H1 (cell line): ENCODE results near the gene LRP5. TPM values are rescaled to one million over a fixed set of nuclear protein-coding genes. Genes with fewer than 3 reads are reported as not detected.

Experiments used
- CTCF ChIA-PET: fragments of 300-600 bp; sonication (Branson Sonifier 250); formaldehyde crosslinking; loops from one replicate; lab custom pipeline; 2021; ENCODE audit not compliant: partially characterized antibody; lab: Charles Lee
- POLR2A ChIA-PET: fragments of 300-600 bp; sonication (Branson Sonifier 250); formaldehyde crosslinking; loops from one replicate; lab custom pipeline; 2021; ENCODE audit warnings: inconsistent platforms; ENCODE audit not compliant: partially characterized antibody; lab: Charles Lee
- DNase-seq, 2 experiments: peaks; one replicate each; pipeline versions ENCODE4 v3.0.0 to v3.0.0-alpha.2; 2010 to 2022; ENCODE audit warnings: low spot score in 2 of 2, low read depth in 1 of 2, mixed read lengths in 1 of 2
- FAIRE-seq: peaks from 2 replicates; lab custom pipeline; 2011; peaks lifted over from hg19 to GRCh38; lab: Jason Lieb, UNC
- H2AFZ ChIP-seq: 2 replicates; pipeline ENCODE4 v1.8.1; 2012; ENCODE audit warnings: low read length, inconsistent platforms
- H2AK5ac ChIP-seq: 2 replicates; pipeline ENCODE4 v1.6.1; 2013; ENCODE audit warnings: low read depth, low read length
- H2BK120ac ChIP-seq: replicated peaks from 2 replicates; pipeline ENCODE3; 2013; ENCODE audit warnings: low read depth, low read length, inconsistent platforms
- H2BK12ac ChIP-seq: 2 replicates; pipeline ENCODE4 v1.6.1; 2013; ENCODE audit warnings: low read depth, low read length
- H2BK15ac ChIP-seq: 2 replicates; pipeline ENCODE4 v1.6.1; 2013; ENCODE audit warnings: low read length
- H2BK20ac ChIP-seq: 2 replicates; pipeline ENCODE4 v1.6.1; 2013; ENCODE audit warnings: low read length
- H2BK5ac ChIP-seq: 2 replicates; pipeline ENCODE4 v1.6.1; 2013; ENCODE audit warnings: low read depth, low read length
- H3K14ac ChIP-seq: 2 replicates; pipeline ENCODE4 v1.6.1; 2013; ENCODE audit warnings: inconsistent platforms; ENCODE audit not compliant: insufficient read length
- H3K18ac ChIP-seq: 2 replicates; pipeline ENCODE4 v1.6.1; 2013; ENCODE audit warnings: low read length; ENCODE audit errors: extremely low read depth
- H3K23ac ChIP-seq: 2 replicates; pipeline ENCODE4 v1.6.1; 2013; ENCODE audit warnings: inconsistent platforms; ENCODE audit not compliant: insufficient read length
- H3K23me2 ChIP-seq: 2 replicates; pipeline ENCODE4 v1.6.1; 2013; ENCODE audit warnings: low read depth, low read length
- H3K27ac ChIP-seq: 2 replicates; pipeline ENCODE4 v1.6.1; 2011; ENCODE audit warnings: low read depth, low read length, inconsistent platforms
- H3K27me3 ChIP-seq, 4 experiments: replicated peaks in 1 of 4; 1 replicate in 1 of 4; 2 replicates in 3 of 4; pipeline versions ENCODE4 v1.6.1 to v1.8.1; 2011 to 2013; ENCODE audit warnings: low read length in 3 of 4, mild to moderate bottlenecking in 3 of 4, inconsistent platforms in 2 of 4, mixed read lengths in 2 of 4, moderate library complexity in 1 of 4; ENCODE audit not compliant: control insufficient read depth in 3 of 4, insufficient read depth in 3 of 4; ENCODE audit errors: extremely low read depth in 1 of 4
- H3K36me3 ChIP-seq, 4 experiments: 2 replicates each; pipeline versions ENCODE4 v1.6.1 to v1.8.1; 2011 to 2013; ENCODE audit warnings: mild to moderate bottlenecking in 4 of 4, low read length in 3 of 4, moderate library complexity in 2 of 4, control low read depth in 1 of 4, inconsistent platforms in 1 of 4; ENCODE audit not compliant: insufficient read depth in 4 of 4, control insufficient read depth in 2 of 4
- H3K4ac ChIP-seq: replicated peaks from 2 replicates; pipeline ENCODE3; 2013; ENCODE audit warnings: low read length, low read depth, mixed read lengths, inconsistent platforms; ENCODE audit not compliant: insufficient read length
- H3K4me1 ChIP-seq, 4 experiments: replicated peaks in 1 of 4; 1 replicate in 1 of 4; 2 replicates in 3 of 4; pipeline versions ENCODE4 v1.6.1 to v1.8.1; 2011 to 2013; ENCODE audit warnings: low read length in 3 of 4, inconsistent platforms in 2 of 4, mixed read lengths in 1 of 4; ENCODE audit not compliant: insufficient read depth in 4 of 4, control insufficient read depth in 3 of 4
- H3K4me2 ChIP-seq, 2 experiments: 2 replicates each; pipeline versions ENCODE4 v1.6.1 to v1.8.1; 2011 to 2013; ENCODE audit warnings: low read depth in 2 of 2, low read length in 2 of 2, control low read depth in 1 of 2, inconsistent platforms in 1 of 2, mild to moderate bottlenecking in 1 of 2; ENCODE audit not compliant: insufficient read depth in 1 of 2
- H3K4me3 ChIP-seq, 4 experiments: fragments of 200-600, 300-600 bp in 1 of 4; sonication (generic), shearing (Covaris generic), sonication (Bioruptor Twin) in 1 of 4; 2 replicates each; pipeline versions ENCODE4 v1.5.1 to v1.8.1; 2011 to 2016; ENCODE audit warnings: low read length in 4 of 4, low read depth in 3 of 4, control low read depth in 2 of 4, inconsistent platforms in 2 of 4, mild to moderate bottlenecking in 2 of 4, mixed read lengths in 1 of 4, moderate library complexity in 1 of 4; ENCODE audit not compliant: insufficient read depth in 2 of 4; ENCODE audit errors: extremely low read depth in 1 of 4
- H3K56ac ChIP-seq: replicated peaks from 2 replicates; pipeline ENCODE3; 2013; ENCODE audit warnings: low read depth, mild to moderate bottlenecking, mixed read lengths, low read length, inconsistent platforms; ENCODE audit not compliant: insufficient read length
- H3K79me1 ChIP-seq: 2 replicates; pipeline ENCODE4 v1.6.1; 2013; ENCODE audit warnings: low read depth, low read length, control low read depth
- H3K79me2 ChIP-seq, 2 experiments: 2 replicates each; pipeline versions ENCODE4 v1.6.1 to v1.8.1; 2012 to 2013; ENCODE audit warnings: low read length in 2 of 2, mild to moderate bottlenecking in 2 of 2, inconsistent platforms in 1 of 2; ENCODE audit not compliant: insufficient read depth in 2 of 2, control insufficient read depth in 1 of 2
- H3K9ac ChIP-seq, 4 experiments: replicated peaks in 1 of 4; 1 replicate in 1 of 4; 2 replicates in 3 of 4; pipeline versions ENCODE4 v1.6.1 to v1.8.1; 2011 to 2013; ENCODE audit warnings: low read depth in 3 of 4, low read length in 3 of 4, control low read depth in 2 of 4, mild to moderate bottlenecking in 2 of 4, moderate library complexity in 2 of 4, inconsistent platforms in 1 of 4; ENCODE audit errors: extremely low read depth in 1 of 4
- H3K9me3 ChIP-seq, 2 experiments: 2 replicates each; pipeline versions ENCODE4 v1.6.1 to v1.8.1; 2012 to 2013; ENCODE audit warnings: mild to moderate bottlenecking in 2 of 2, moderate library complexity in 2 of 2, control low read depth in 1 of 2, inconsistent platforms in 1 of 2, low read depth in 1 of 2, low read length in 1 of 2, mixed read lengths in 1 of 2; ENCODE audit not compliant: insufficient read depth in 2 of 2
- H4K20me1 ChIP-seq, 2 experiments: replicated peaks in 1 of 2; 2 replicates each; pipeline versions ENCODE3 to v1.8.1; 2011 to 2013; ENCODE audit warnings: inconsistent platforms in 2 of 2, low read length in 2 of 2, mild to moderate bottlenecking in 1 of 2; ENCODE audit not compliant: insufficient read depth in 2 of 2, control insufficient read depth in 1 of 2
- H4K5ac ChIP-seq: 2 replicates; pipeline ENCODE4 v1.6.1; 2013; ENCODE audit warnings: low read length, low read depth, mixed read lengths, inconsistent platforms; ENCODE audit not compliant: insufficient read length
- H4K8ac ChIP-seq: 2 replicates; pipeline ENCODE4 v1.8.0; 2013; ENCODE audit warnings: mild to moderate bottlenecking, moderate library complexity, low read length, inconsistent platforms; ENCODE audit not compliant: insufficient read depth; ENCODE audit errors: extremely low read depth
- H4K91ac ChIP-seq: replicated peaks from 2 replicates; pipeline ENCODE3; 2013; ENCODE audit warnings: low read length, mixed read lengths, inconsistent platforms; ENCODE audit not compliant: insufficient read length
- BACH1 ChIP-seq: IDR thresholded peaks from 2 replicates; pipeline ENCODE4 v1.6.1; 2012; ENCODE audit warnings: low read length, improper control_type of control experiment
- BRCA1 ChIP-seq: IDR thresholded peaks from 2 replicates; pipeline ENCODE4 v1.6.1; 2012; ENCODE audit warnings: low read depth, low read length, improper control_type of control experiment
- CHD2 ChIP-seq: IDR thresholded peaks from 2 replicates; pipeline ENCODE4 v1.6.1; 2012; ENCODE audit warnings: low read length, improper control_type of control experiment
- EZH2 ChIP-seq: fragments of 200-600 bp; sonication (generic); IDR thresholded peaks from 2 replicates; pipeline ENCODE4 v1.7.1; 2012; ENCODE audit warnings: low read depth, mild to moderate bottlenecking, moderate library complexity, low read length, inconsistent platforms; ENCODE audit not compliant: severe bottlenecking
- HDAC6 ChIP-seq: IDR thresholded peaks from one replicate; pipeline ENCODE4 v1.7.1; 2012; ENCODE audit warnings: low read depth, mild to moderate bottlenecking, inconsistent platforms, low read length, moderate library complexity
- JUND ChIP-seq: IDR thresholded peaks from 2 replicates; pipeline ENCODE4 v1.6.1; 2011; ENCODE audit warnings: mild to moderate bottlenecking, improper control_type of control experiment, low read length
- POU5F1 ChIP-seq: IDR thresholded peaks from 2 replicates; pipeline ENCODE4 v1.6.1; 2011; ENCODE audit warnings: low read depth, mild to moderate bottlenecking, low read length, moderate library complexity
- RAD21 ChIP-seq, 2 experiments: IDR thresholded peaks in 1 of 2; conservative IDR thresholded peaks in 1 of 2; 2 replicates each; pipeline ENCODE4 v1.6.1; 2011; ENCODE audit warnings: low read depth in 2 of 2, low read length in 2 of 2, improper control_type of control experiment in 1 of 2, inconsistent platforms in 1 of 2, mild to moderate bottlenecking in 1 of 2, moderate library complexity in 1 of 2
- RNF2 ChIP-seq: fragments of 200-900, 300-1000 bp; sonication (generic); IDR thresholded peaks from 2 replicates; pipeline ENCODE4 v1.7.1; 2016; ENCODE audit warnings: borderline replicate concordance, low read depth, mild to moderate bottlenecking, antibody characterized with exemption, low read length; ENCODE audit not compliant: poor library complexity, severe bottlenecking; ENCODE audit errors: missing control alignments
- SIX5 ChIP-seq: IDR thresholded peaks from 2 replicates; pipeline ENCODE4 v1.6.1; 2011; ENCODE audit warnings: mild to moderate bottlenecking, low read depth, low read length
- TAF1 ChIP-seq: IDR thresholded peaks from 2 replicates; pipeline ENCODE4 v1.6.1; 2011; ENCODE audit warnings: mild to moderate bottlenecking, low read depth, low read length
- WGBS, 2 experiments: shearing (Covaris generic) in 1 of 2; methylation state at CpG; one replicate each; pipeline versions ENCODE4 v1.1.6 to v1.1.7; 2013 to 2015; ENCODE audit warnings: low lambda C conversion rate in 2 of 2, mixed read lengths in 2 of 2, inconsistent platforms in 1 of 2, low coverage in 1 of 2, missing lambda C conversion rate in 1 of 2; ENCODE audit not compliant: insufficient replicate concordance in 2 of 2, insufficient coverage in 1 of 2, insufficient read length in 1 of 2; ENCODE audit errors: extremely low coverage in 1 of 2, missing lambda C conversion rate in 1 of 2; 5-methylcytosine and 5-hydroxymethylcytosine counted together
- polyA plus RNA-seq, 7 experiments: library from polyadenylated mRNA; depleted of rRNA in 3 of 7; stranded (reverse) in 5 of 7; unstranded in 2 of 7; fragments of >200 nt in 5 of 7; fragments of 200-250 nt in 2 of 7; gene quantifications; 1 replicate in 5 of 7; 2 replicates in 1 of 7; 4 replicates in 1 of 7; pipeline versions ENCODE4 v1.2.1 to v1.2.3, GENCODE V29; 2011 to 2013; ENCODE audit warnings: missing spikeins in 2 of 7, mixed read lengths in 2 of 7
- total RNA-seq: library from RNA; stranded (reverse); fragmentation: NEBNext Ultra II Directional; extraction: Animal tissue kit (Norgen Biotek cat#: 25700); gene quantifications from 2 replicates; pipeline ENCODE4 v1.2.1, GENCODE V29; 2021

Gene LRP5
- total and polyA plus RNA-seq, 2 of the 8 experiments (the other 6 are each of a cell fraction or from before 2014, with no cell fraction given): 19.0 to 38.9 TPM

DNA sequence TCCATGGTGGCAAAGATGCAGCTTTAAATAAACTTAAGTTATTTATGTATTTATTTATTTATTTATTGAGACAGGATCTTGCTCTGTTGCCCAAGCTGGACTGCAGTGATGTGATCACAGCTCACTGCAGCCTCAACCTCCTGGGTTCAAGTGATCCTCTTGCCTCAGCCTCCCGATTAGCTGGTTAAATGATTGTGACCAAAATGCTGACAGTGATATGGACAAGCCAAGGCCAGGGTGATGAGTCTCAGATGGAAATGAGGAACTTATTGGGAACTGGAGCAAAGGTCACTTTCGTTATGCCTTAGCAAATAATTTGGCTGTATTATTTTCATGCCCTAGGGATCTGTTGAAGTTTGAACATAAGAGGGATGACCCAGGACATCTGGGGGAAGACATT, 9.3 kb upstream of the LRP5 start:
- FAIRE-seq (no peak), DNase-seq (no peak)
- ChIA-PET POLR2A (interaction anchor here (1.3 kb wide), 1 partner anchor 30 kb away, joined by 4 read pairs; no protein-coding TSS in a partner anchor), CTCF (interaction anchor here (1.3 to 2.0 kb wide), 4 partner anchors 14 to 43 kb away, joined by 3 to 4 read pairs (median 3); no protein-coding TSS in a partner anchor)
- TF ChIP-seq BACH1 (no peak), RAD21 (IDR thresholded peaks at IDR 0.05 in 1 of 2, conservative IDR thresholded peaks at IDR 0.05 in 1 of 2; ENCODE audit: low read depth in 2 of 2, low read length in 2 of 2) (no peak), HDAC6 (no peak), TAF1 (no peak), POU5F1 (no peak), SIX5 (no peak), EZH2 (no peak), JUND (no peak), CHD2 (no peak), RNF2 (no peak), BRCA1 (no peak)
- no peaks in the 10 kb centered on the region for H3K27me3 ChIP-seq
- H2BK20ac ChIP-seq: no peak overlapping the region
- no peak overlapping the region for H3K27ac ChIP-seq
- no peak overlapping the region for H4K8ac ChIP-seq
- H2BK120ac ChIP-seq: no peak overlapping the region
- H2AFZ ChIP-seq: no peak overlapping the region
- no peak overlapping the region for H4K5ac ChIP-seq
- H3K79me2 ChIP-seq: no peaks in the 10 kb centered on the region
- no peaks in the 10 kb centered on the region for H3K79me1 ChIP-seq
- H2AK5ac ChIP-seq: no peak overlapping the region
- H3K9ac ChIP-seq: no peak overlapping the region
- no peak overlapping the region for H3K56ac ChIP-seq
- H3K4me1 ChIP-seq: peaks cover 0 to under 1% (median 0%) of the 10 kb centered on the region in 4 experiments; a peak in 2 of 7 replicates
- H3K14ac ChIP-seq: no peak overlapping the region
- H3K4me2 ChIP-seq: no peak overlapping the region
- no peaks in the 10 kb centered on the region for H3K36me3 ChIP-seq
- no peak overlapping the region for H4K91ac ChIP-seq
- H2BK12ac ChIP-seq: no peak overlapping the region
- WGBS, 2 experiments: 97% methylated on average over 2 of the region's 2 CpGs; no CpG with 5 or more reads in 1 of the 2 experiments
- H3K23ac ChIP-seq: no peak overlapping the region
- H2BK5ac ChIP-seq: no peak overlapping the region
- H3K4ac ChIP-seq: no peak overlapping the region
- H4K20me1 ChIP-seq: no peaks in the 10 kb centered on the region
- peaks cover 8 to 11% of the 10 kb centered on the region in 2 experiments for H3K9me3 ChIP-seq
- H3K23me2 ChIP-seq: no peaks in the 10 kb centered on the region
- H2BK15ac ChIP-seq: no peak overlapping the region
- H3K4me3 ChIP-seq: no peak overlapping the region
- H3K18ac ChIP-seq: no peak overlapping the region
